ENCODE measurements around the gene FNDC1.
"Not testable (repeated sequence)": the region's sequence is repeated elsewhere in the genome, so short reads cannot be mapped to it uniquely, and the experiment has no call there.

FNDC1 gene

GRCh38 chr6:159284661-159285060, 115.5 kb downstream of the FNDC1 start:
- DNase-seq; in situ Hi-C loops (cut with HindIII; ENCODE audit: low pct_ligation_motif_present, low pct_unique_long_range_greater_than_20kb, low sequenced_read_pairs): not testable (repeated sequence)

- in situ Hi-C loops (cut with HindIII; ENCODE audit: low pct_ligation_motif_present, low pct_unique_long_range_greater_than_20kb, low sequenced_read_pairs) = no loop called here
- no peak for DNase-seq
Observed at GRCh38 chr6:159298840-159299239, 129.6 kb downstream of the FNDC1 start.

- DNase-seq = no peak
Observed at GRCh38 chr6:159299566-159299965, 130.4 kb downstream of the FNDC1 start.

GRCh38 chr6:159301277-159301676, 132.1 kb downstream of the FNDC1 start:
- in situ Hi-C loops (cut with HindIII; ENCODE audit: low pct_ligation_motif_present, low pct_unique_long_range_greater_than_20kb, low sequenced_read_pairs) = no loop called here
- no peak for DNase-seq

More at GRCh38 chr6:159299566-159299965, 130.4 kb downstream of the FNDC1 start:
- in situ Hi-C loops (cut with HindIII; ENCODE audit: low pct_ligation_motif_present, low pct_unique_long_range_greater_than_20kb, low sequenced_read_pairs) = no loop called here

- no peak for DNase-seq
- in situ Hi-C loops (cut with HindIII; ENCODE audit: low pct_ligation_motif_present, low pct_unique_long_range_greater_than_20kb, low sequenced_read_pairs) = no loop called here
Observed at GRCh38 chr6:159301810-159302593, 132.8 kb downstream of the FNDC1 start.

- DNase-seq = no peak
- in situ Hi-C loops (cut with HindIII; ENCODE audit: low pct_ligation_motif_present, low pct_unique_long_range_greater_than_20kb, low sequenced_read_pairs) = no loop called here
Observed at GRCh38 chr6:159302594-159302992, 133.4 kb downstream of the FNDC1 start.

- in situ Hi-C loops (cut with HindIII; ENCODE audit: low pct_ligation_motif_present, low pct_unique_long_range_greater_than_20kb, low sequenced_read_pairs) = no loop called here
- DNase-seq = no peak
Observed at GRCh38 chr6:159303159-159303558, 134.0 kb downstream of the FNDC1 start.

GRCh38 chr6:159303784-159304183, 134.6 kb downstream of the FNDC1 start:
- DNase-seq = no peak
- in situ Hi-C loops (cut with HindIII; ENCODE audit: low pct_ligation_motif_present, low pct_unique_long_range_greater_than_20kb, low sequenced_read_pairs) = no loop called here

- in situ Hi-C loops (cut with HindIII; ENCODE audit: low pct_ligation_motif_present, low pct_unique_long_range_greater_than_20kb, low sequenced_read_pairs) = no loop called here
Observed at GRCh38 chr6:159304641-159305040, 135.4 kb downstream of the FNDC1 start.

GRCh38 chr6:159305159-159305558, 136.0 kb downstream of the FNDC1 start:
- in situ Hi-C loops (cut with HindIII; ENCODE audit: low pct_ligation_motif_present, low pct_unique_long_range_greater_than_20kb, low sequenced_read_pairs) = no loop called here

More at GRCh38 chr6:159304641-159305040, 135.4 kb downstream of the FNDC1 start:
- DNase-seq = no peak

GRCh38 chr6:159305804-159306537, 136.8 kb downstream of the FNDC1 start:
- in situ Hi-C loops (cut with HindIII; ENCODE audit: low pct_ligation_motif_present, low pct_unique_long_range_greater_than_20kb, low sequenced_read_pairs) = no loop called here
- no peak for DNase-seq

More at GRCh38 chr6:159305159-159305558, 136.0 kb downstream of the FNDC1 start:
- DNase-seq = no peak

- no peak for DNase-seq
- in situ Hi-C loops (cut with HindIII; ENCODE audit: low pct_ligation_motif_present, low pct_unique_long_range_greater_than_20kb, low sequenced_read_pairs) = no loop called here
Observed at GRCh38 chr6:159307246-159307790, 138.1 kb downstream of the FNDC1 start.

GRCh38 chr6:159308198-159308597, 139.0 kb downstream of the FNDC1 start:
- DNase-seq = no peak
- in situ Hi-C loops (cut with HindIII; ENCODE audit: low pct_ligation_motif_present, low pct_unique_long_range_greater_than_20kb, low sequenced_read_pairs) = no loop called here

- in situ Hi-C loops (cut with HindIII; ENCODE audit: low pct_ligation_motif_present, low pct_unique_long_range_greater_than_20kb, low sequenced_read_pairs) = no loop called here
- no peak for DNase-seq
Observed at GRCh38 chr6:159309723-159310122, 140.5 kb downstream of the FNDC1 start.

GRCh38 chr6:159311618-159312017, 142.4 kb downstream of the FNDC1 start:
- no peak for DNase-seq
- in situ Hi-C loops (cut with HindIII; ENCODE audit: low pct_ligation_motif_present, low pct_unique_long_range_greater_than_20kb, low sequenced_read_pairs) = no loop called here

GRCh38 chr6:159312206-159312605, 143.0 kb downstream of the FNDC1 start:
- no peak for DNase-seq
- in situ Hi-C loops (cut with HindIII; ENCODE audit: low pct_ligation_motif_present, low pct_unique_long_range_greater_than_20kb, low sequenced_read_pairs) = no loop called here

GRCh38 chr6:159313018-159313417, 143.8 kb downstream of the FNDC1 start:
- DNase-seq = no peak
- in situ Hi-C loops (cut with HindIII; ENCODE audit: low pct_ligation_motif_present, low pct_unique_long_range_greater_than_20kb, low sequenced_read_pairs) = no loop called here

- in situ Hi-C loops (cut with HindIII; ENCODE audit: low pct_ligation_motif_present, low pct_unique_long_range_greater_than_20kb, low sequenced_read_pairs) = no loop called here
- no peak for DNase-seq
Observed at GRCh38 chr6:159315562-159315961, 146.4 kb downstream of the FNDC1 start.

GRCh38 chr6:159317430-159317829, 148.2 kb downstream of the FNDC1 start:
- no peak for DNase-seq
- in situ Hi-C loops (cut with HindIII; ENCODE audit: low pct_ligation_motif_present, low pct_unique_long_range_greater_than_20kb, low sequenced_read_pairs) = no loop called here

Data from ACHN (cell line).